GM12864 (cell line): ENCODE data around the gene STUM.

ENCODE experiments used
- DNase-seq: peaks from one replicate; pipeline ENCODE4 v3.0.0-alpha.2; 2011; ENCODE audit warnings: low read depth
- H3K4me3 ChIP-seq: 2 replicates; pipeline ENCODE4 v1.5.1; 2011; ENCODE audit warnings: mild to moderate bottlenecking, low read depth, low read length, control low read depth
- TF ChIP-seq, protein P1 (sequence below): IDR thresholded peaks from 2 replicates; pipeline ENCODE4 v1.5.1; 2011; ENCODE audit warnings: low read depth, mild to moderate bottlenecking, moderate library complexity, low read length, control low read depth, inconsistent platforms; ENCODE audit errors: missing control alignments

Gene STUM

DNA sequence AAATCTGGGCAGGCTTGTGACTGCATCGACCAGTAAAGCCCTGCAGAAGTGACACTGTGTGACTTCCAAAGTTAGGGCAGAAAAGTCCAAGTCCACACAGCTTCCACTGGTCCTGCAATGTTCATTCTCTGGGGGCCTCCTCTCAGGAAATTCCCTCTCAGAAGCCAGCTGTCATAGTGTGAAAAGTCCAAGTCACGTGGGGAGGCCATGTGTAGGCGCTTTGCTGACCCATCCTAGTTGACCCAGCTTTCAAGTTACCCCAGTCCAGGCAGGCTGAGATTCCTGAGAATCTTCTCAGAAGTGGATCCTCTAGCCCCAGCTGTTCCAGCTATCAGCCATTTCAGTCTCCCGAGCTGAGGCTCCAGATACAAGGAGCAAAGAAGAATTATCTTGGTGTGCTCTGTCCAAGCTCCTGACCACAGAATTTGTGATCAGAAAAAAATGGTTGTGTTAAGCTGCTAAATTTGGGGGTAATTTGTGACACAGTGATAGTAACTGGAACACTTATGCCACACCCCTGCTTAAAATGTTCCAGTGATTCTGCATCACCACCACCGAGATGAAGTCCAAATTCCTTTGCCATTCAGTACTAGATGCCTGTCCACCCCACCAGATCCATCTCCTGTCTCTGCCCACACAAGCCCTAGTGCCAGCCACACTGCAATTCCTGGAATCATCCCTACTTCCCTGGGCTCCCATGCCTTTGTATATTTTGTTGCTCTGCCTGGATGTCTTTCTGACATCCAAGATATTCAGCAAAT lies 2.5 kb upstream of the STUM start:
- no peak overlapping the region for H3K4me3 ChIP-seq
- TF ChIP-seq, protein P1, sequence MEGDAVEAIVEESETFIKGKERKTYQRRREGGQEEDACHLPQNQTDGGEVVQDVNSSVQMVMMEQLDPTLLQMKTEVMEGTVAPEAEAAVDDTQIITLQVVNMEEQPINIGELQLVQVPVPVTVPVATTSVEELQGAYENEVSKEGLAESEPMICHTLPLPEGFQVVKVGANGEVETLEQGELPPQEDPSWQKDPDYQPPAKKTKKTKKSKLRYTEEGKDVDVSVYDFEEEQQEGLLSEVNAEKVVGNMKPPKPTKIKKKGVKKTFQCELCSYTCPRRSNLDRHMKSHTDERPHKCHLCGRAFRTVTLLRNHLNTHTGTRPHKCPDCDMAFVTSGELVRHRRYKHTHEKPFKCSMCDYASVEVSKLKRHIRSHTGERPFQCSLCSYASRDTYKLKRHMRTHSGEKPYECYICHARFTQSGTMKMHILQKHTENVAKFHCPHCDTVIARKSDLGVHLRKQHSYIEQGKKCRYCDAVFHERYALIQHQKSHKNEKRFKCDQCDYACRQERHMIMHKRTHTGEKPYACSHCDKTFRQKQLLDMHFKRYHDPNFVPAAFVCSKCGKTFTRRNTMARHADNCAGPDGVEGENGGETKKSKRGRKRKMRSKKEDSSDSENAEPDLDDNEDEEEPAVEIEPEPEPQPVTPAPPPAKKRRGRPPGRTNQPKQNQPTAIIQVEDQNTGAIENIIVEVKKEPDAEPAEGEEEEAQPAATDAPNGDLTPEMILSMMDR = no peak
- DNase-seq = no peak

DNA sequence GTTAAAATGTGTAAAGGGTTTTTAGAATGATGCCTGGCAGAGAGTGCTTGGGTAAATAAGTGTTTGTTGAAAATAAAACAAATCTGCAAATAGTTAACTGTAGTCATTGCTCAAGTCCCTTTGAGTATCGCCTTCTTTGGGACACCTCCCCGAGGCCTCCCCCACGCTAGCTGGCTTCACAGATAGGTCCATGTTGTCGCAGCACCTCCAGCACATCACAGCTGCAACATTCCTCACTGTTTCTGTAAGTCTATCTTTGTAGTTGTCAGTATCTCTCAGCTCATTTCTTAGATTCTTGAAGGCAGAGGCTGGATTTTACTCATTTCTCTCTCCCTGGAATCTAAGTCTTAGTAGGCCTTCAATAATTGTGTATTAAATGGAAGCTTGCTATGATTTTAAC lies 1.6 kb upstream of the STUM start:
- no peak for DNase-seq
- TF ChIP-seq, protein P1 = no peak
- H3K4me3 ChIP-seq = no peak overlapping the region

DNA sequence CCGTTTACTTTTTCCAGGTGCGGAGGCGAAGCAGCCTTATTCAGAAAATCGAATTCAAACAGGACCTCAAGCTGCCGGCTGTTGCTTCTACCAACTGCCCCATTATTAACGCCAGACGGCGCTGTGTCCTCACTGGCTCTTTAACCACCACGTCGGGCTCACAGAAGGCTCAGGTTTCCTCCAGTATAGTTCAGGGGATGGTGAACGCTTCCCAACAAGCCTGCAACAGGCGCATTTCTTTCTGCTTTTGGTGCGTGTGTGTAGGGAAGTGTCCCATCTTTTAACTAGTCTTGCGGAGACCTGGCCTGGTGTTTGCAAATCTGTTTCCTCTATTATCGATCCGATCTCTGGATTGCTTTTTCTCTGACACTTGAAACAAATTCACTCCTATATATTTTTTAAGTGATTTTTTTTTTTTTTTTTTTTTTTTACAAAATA lies 791 bp upstream of the STUM start:
- no peak overlapping the region for H3K4me3 ChIP-seq
- TF ChIP-seq, protein P1 = peak; percentile 99
- DNase-seq = peak; percentile 45

GRCh38 chr1:226549094-226549936 lies 751 bp downstream of the STUM start:
- no peak overlapping the region for H3K4me3 ChIP-seq
- no peak for DNase-seq
- TF ChIP-seq, protein P1 = no peak

DNA sequence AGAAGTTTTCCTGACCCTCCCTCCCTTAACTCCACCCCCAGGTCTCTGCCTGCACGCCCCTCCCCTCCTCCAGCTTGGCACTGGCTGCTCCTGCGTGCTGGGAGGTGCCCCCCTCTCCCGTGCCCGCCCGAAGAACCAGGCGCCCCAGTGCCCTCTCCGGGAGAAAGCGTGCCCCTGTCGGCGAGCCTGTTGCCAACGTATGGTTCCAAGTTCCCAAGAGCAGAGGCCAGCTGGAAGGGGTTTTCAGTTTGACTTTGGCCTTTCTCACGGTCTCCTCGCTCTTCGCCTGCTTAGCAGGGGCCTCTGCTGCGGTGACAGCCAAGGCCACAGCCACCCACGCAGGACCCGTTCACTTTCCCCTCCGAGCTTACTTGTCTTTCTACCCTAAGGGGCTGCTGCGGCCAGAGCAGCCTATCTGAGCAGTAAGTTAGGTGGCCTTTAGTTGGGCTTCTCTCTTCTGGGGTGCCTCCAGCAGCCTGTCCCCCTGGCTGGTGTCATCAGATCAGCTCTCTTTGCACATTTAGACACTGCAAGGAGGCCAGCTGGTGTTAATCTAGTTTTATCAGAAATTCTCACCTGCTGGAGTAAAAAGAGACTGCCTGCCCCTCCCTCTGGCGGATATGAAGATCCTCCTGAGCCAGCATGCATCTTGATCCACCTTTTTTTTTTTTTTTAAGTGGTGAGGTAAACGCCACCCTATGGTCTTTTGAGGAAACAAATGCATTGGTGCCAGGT lies 1.5 kb downstream of the STUM start:
- peak; percentile 10 for DNase-seq
- TF ChIP-seq, protein P1 = peak; percentile 27
- H3K4me3 ChIP-seq = no peak overlapping the region

DNA sequence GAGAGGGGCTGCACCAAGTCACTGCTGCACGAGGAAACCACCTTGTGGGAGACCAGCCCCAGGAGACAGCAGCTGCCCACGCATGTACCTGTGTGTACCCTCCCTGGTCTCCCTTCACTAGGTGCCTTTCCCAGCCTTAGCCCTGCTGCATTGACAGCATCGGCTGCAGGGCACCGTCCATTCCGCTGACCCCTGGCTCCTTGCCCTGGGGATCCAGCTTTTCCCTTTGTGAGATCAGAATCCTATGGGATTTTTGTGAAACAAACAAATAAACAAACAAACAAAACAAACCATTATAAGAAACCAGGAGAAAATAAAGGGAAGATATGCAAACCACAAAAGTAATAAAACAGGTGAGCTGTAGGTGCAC lies 2.1 kb downstream of the STUM start:
- no peak for DNase-seq
- no peak overlapping the region for H3K4me3 ChIP-seq
- TF ChIP-seq, protein P1 = no peak
